ENCODE results near the gene CPLANE1. TPM values are rescaled to one million over a fixed set of nuclear protein-coding genes. Genes with fewer than 3 reads are reported as not detected.
"Not testable (repeated sequence)": the region's sequence is repeated elsewhere in the genome, so short reads cannot be mapped to it uniquely, and the experiment has no call there.

CPLANE1 gene
- total and polyA plus RNA-seq, 3 experiments from 2014 or later = 1.3 to 9.3 (median 8.2) TPM

- DNase-seq; H3K9me3 Mint-ChIP-seq; H3K4me1 Mint-ChIP-seq; H3K27ac Mint-ChIP-seq; POLR2A ChIA-PET; H3K4me3 ChIP-seq (ENCODE audit: low read length); H3K4me3 Mint-ChIP-seq; CTCF ChIA-PET; H3K27ac ChIP-seq (ENCODE audit: low read depth, low read length); H3K9me3 ChIP-seq (ENCODE audit: low read length); H3K4me1 ChIP-seq (ENCODE audit: insufficient read depth, low read length); H3K36me3 ChIP-seq (ENCODE audit: insufficient read depth, low read length); H3K27me3 ChIP-seq (ENCODE audit: insufficient read depth, low read length, poor library complexity, severe bottlenecking); H3K27me3 Mint-ChIP-seq: not testable (repeated sequence)
- H3K36me3 Mint-ChIP-seq = peaks cover 5 to 40% (median 21%) of the 10 kb centered on the region in 3 donors
Measured at GRCh38 chr5:37220426-37220825, 28.8 kb downstream of the CPLANE1 start.

- H3K27ac ChIP-seq (ENCODE audit: low read depth, low read length); H3K4me1 ChIP-seq (ENCODE audit: insufficient read depth, low read length); H3K27me3 ChIP-seq (ENCODE audit: insufficient read depth, low read length, poor library complexity, severe bottlenecking); POLR2A ChIA-PET; H3K9me3 Mint-ChIP-seq; H3K9me3 ChIP-seq (ENCODE audit: low read length); H3K27me3 Mint-ChIP-seq; H3K27ac Mint-ChIP-seq; H3K4me1 Mint-ChIP-seq; H3K36me3 ChIP-seq (ENCODE audit: insufficient read depth, low read length); DNase-seq; CTCF ChIA-PET; H3K4me3 ChIP-seq (ENCODE audit: low read length); H3K4me3 Mint-ChIP-seq: not testable (repeated sequence)
- H3K36me3 Mint-ChIP-seq = peaks cover 5 to 38% (median 21%) of the 10 kb centered on the region in 3 donors
Measured at GRCh38 chr5:37219384-37219783, 29.8 kb downstream of the CPLANE1 start.

- Histone ChIP-seq H3K9me3 (ENCODE audit: low read length) (no peaks in the 10 kb centered on the region), H3K36me3 (ENCODE audit: insufficient read depth, low read length) (no peaks in the 10 kb centered on the region), H3K4me3 (ENCODE audit: low read length) (no peak overlapping the region), H3K27ac (ENCODE audit: low read depth, low read length) (no peak overlapping the region), H3K27me3 (ENCODE audit: insufficient read depth, low read length, poor library complexity, severe bottlenecking) (no peaks in the 10 kb centered on the region), H3K4me1 (ENCODE audit: insufficient read depth, low read length) (peaks cover 6% of the 10 kb centered on the region)
- Mint-ChIP-seq H3K27me3 (no peaks in the 10 kb centered on the region), H3K4me1 (peaks cover 3 to 11% (median 8%) of the 10 kb centered on the region in 3 donors), H3K36me3 (peaks cover 5 to 34% (median 16%) of the 10 kb centered on the region in 3 donors), H3K27ac (no peak overlapping the region), H3K9me3 (no peaks in the 10 kb centered on the region), H3K4me3 (no peak overlapping the region)
- POLR2A ChIA-PET = no interaction called here
- DNase-seq = no peak
- CTCF ChIA-PET = no interaction called here
Measured at GRCh38 chr5:37217976-37218375, 31.2 kb downstream of the CPLANE1 start.

- H3K36me3 ChIP-seq (ENCODE audit: insufficient read depth, low read length) = no peaks in the 10 kb centered on the region
- no peaks in the 10 kb centered on the region for H3K9me3 ChIP-seq (ENCODE audit: low read length)
- Mint-ChIP-seq H3K27me3 (no peaks in the 10 kb centered on the region), H3K36me3 (peaks cover 7 to 34% (median 17%) of the 10 kb centered on the region in 3 donors), H3K4me3 (peak overlapping the region in 4 of 7 donors; percentile 18 to 56 (median 37)), H3K9me3 (no peaks in the 10 kb centered on the region), H3K27ac (peak overlapping the region in 5 of 8 donors; percentile 41 to 85 (median 66)), H3K4me1 (peaks cover 3 to 13% (median 8%) of the 10 kb centered on the region in 3 donors)
- no peaks in the 10 kb centered on the region for H3K27me3 ChIP-seq (ENCODE audit: insufficient read depth, low read length, poor library complexity, severe bottlenecking)
- ChIA-PET POLR2A (no interaction called here), CTCF (interaction anchor here (0.8 kb wide), 1 partner anchor 16 kb away, joined by 4 read pairs; no protein-coding TSS in a partner anchor)
- H3K27ac ChIP-seq (ENCODE audit: low read depth, low read length) = no peak overlapping the region
- H3K4me3 ChIP-seq (ENCODE audit: low read length) = no peak overlapping the region
- H3K4me1 ChIP-seq (ENCODE audit: insufficient read depth, low read length) = peaks cover 6% of the 10 kb centered on the region
- no peak for DNase-seq
Measured at GRCh38 chr5:37214550-37214949, 34.6 kb downstream of the CPLANE1 start.

GRCh38 chr5:37212096-37212495 is 37.1 kb downstream of the CPLANE1 start:
- peaks cover 7 to 36% (median 13%) of the 10 kb centered on the region in 3 donors for H3K36me3 Mint-ChIP-seq
- no peak for DNase-seq
- no peaks in the 10 kb centered on the region for H3K36me3 ChIP-seq (ENCODE audit: insufficient read depth, low read length)
- H3K27ac ChIP-seq (ENCODE audit: low read depth, low read length) = no peak overlapping the region
- H3K4me3 Mint-ChIP-seq = no peak overlapping the region
- ChIA-PET CTCF (no interaction called here), POLR2A (no interaction called here)
- H3K9me3 Mint-ChIP-seq = no peaks in the 10 kb centered on the region
- H3K27ac Mint-ChIP-seq = no peak overlapping the region
- H3K4me1 ChIP-seq (ENCODE audit: insufficient read depth, low read length) = peaks cover 6% of the 10 kb centered on the region
- H3K27me3 Mint-ChIP-seq = no peaks in the 10 kb centered on the region
- no peaks in the 10 kb centered on the region for H3K27me3 ChIP-seq (ENCODE audit: insufficient read depth, low read length, poor library complexity, severe bottlenecking)
- H3K9me3 ChIP-seq (ENCODE audit: low read length) = no peaks in the 10 kb centered on the region
- no peak overlapping the region for H3K4me3 ChIP-seq (ENCODE audit: low read length)
- H3K4me1 Mint-ChIP-seq = peaks cover 3 to 17% (median 8%) of the 10 kb centered on the region in 3 donors

GRCh38 chr5:37211661-37212060 is 37.5 kb downstream of the CPLANE1 start:
- peaks cover 6% of the 10 kb centered on the region for H3K4me1 ChIP-seq (ENCODE audit: insufficient read depth, low read length)
- no peaks in the 10 kb centered on the region for H3K9me3 ChIP-seq (ENCODE audit: low read length)
- H3K36me3 Mint-ChIP-seq = peaks cover 7 to 32% (median 13%) of the 10 kb centered on the region in 3 donors
- DNase-seq = no peak
- no peaks in the 10 kb centered on the region for H3K27me3 Mint-ChIP-seq
- no peaks in the 10 kb centered on the region for H3K36me3 ChIP-seq (ENCODE audit: insufficient read depth, low read length)
- peak overlapping the region in 1 of 8 donors; percentile 57 for H3K27ac Mint-ChIP-seq
- no peaks in the 10 kb centered on the region for H3K9me3 Mint-ChIP-seq
- CTCF ChIA-PET = no interaction called here
- H3K4me3 ChIP-seq (ENCODE audit: low read length) = no peak overlapping the region
- H3K27me3 ChIP-seq (ENCODE audit: insufficient read depth, low read length, poor library complexity, severe bottlenecking) = no peaks in the 10 kb centered on the region
- POLR2A ChIA-PET = no interaction called here
- H3K27ac ChIP-seq (ENCODE audit: low read depth, low read length) = no peak overlapping the region
- peaks cover 3 to 17% (median 8%) of the 10 kb centered on the region in 3 donors for H3K4me1 Mint-ChIP-seq
- H3K4me3 Mint-ChIP-seq = no peak overlapping the region

GRCh38 chr5:37208883-37209797 is 40.0 kb downstream of the CPLANE1 start:
- Mint-ChIP-seq H3K27ac (peak overlapping the region in 7 of 8 donors; percentile 23 to 96 (median 81)), H3K27me3 (no peaks in the 10 kb centered on the region), H3K36me3 (peaks cover 7 to 43% (median 24%) of the 10 kb centered on the region in 3 donors), H3K4me3 (peak overlapping the region; percentile 36 to 90 (median 84)), H3K4me1 (peaks cover 0 to 6% (median under 1%) of the 10 kb centered on the region in 3 donors), H3K9me3 (no peaks in the 10 kb centered on the region)
- Histone ChIP-seq H3K27me3 (ENCODE audit: insufficient read depth, low read length, poor library complexity, severe bottlenecking) (no peaks in the 10 kb centered on the region), H3K4me1 (ENCODE audit: insufficient read depth, low read length) (no peaks in the 10 kb centered on the region), H3K36me3 (ENCODE audit: insufficient read depth, low read length) (no peaks in the 10 kb centered on the region), H3K4me3 (ENCODE audit: low read length) (peak overlapping the region; percentile 14), H3K9me3 (ENCODE audit: low read length) (no peaks in the 10 kb centered on the region), H3K27ac (ENCODE audit: low read depth, low read length) (no peak overlapping the region)
- DNase-seq = peak in 4 of 5 donors; percentile 3 to 51 (median 18)
- POLR2A ChIA-PET = interaction anchor here (0.6 kb wide), 1 partner anchor 10 kb away, joined by 7 read pairs; no protein-coding TSS in a partner anchor
- CTCF ChIA-PET = interaction anchor here (1.3 kb wide), 1 partner anchor 11 kb away, joined by 4 read pairs; no protein-coding TSS in a partner anchor

GRCh38 chr5:37207802-37208201 is 41.4 kb downstream of the CPLANE1 start:
- no peaks in the 10 kb centered on the region for H3K27me3 ChIP-seq (ENCODE audit: insufficient read depth, low read length, poor library complexity, severe bottlenecking)
- H3K4me1 ChIP-seq (ENCODE audit: insufficient read depth, low read length) = no peaks in the 10 kb centered on the region
- CTCF ChIA-PET = no interaction called here
- Mint-ChIP-seq H3K27me3 (no peaks in the 10 kb centered on the region), H3K36me3 (peaks cover 7 to 40% (median 25%) of the 10 kb centered on the region in 3 donors), H3K27ac (no peak overlapping the region), H3K9me3 (no peaks in the 10 kb centered on the region), H3K4me3 (peak overlapping the region in 1 of 7 donors; percentile 44), H3K4me1 (peaks cover 0 to 5% (median 0%) of the 10 kb centered on the region in 3 donors)
- H3K27ac ChIP-seq (ENCODE audit: low read depth, low read length) = no peak overlapping the region
- H3K9me3 ChIP-seq (ENCODE audit: low read length) = no peaks in the 10 kb centered on the region
- POLR2A ChIA-PET = no interaction called here
- no peak overlapping the region for H3K4me3 ChIP-seq (ENCODE audit: low read length)
- DNase-seq = no peak
- no peaks in the 10 kb centered on the region for H3K36me3 ChIP-seq (ENCODE audit: insufficient read depth, low read length)
